Vagina (tissue), 2 donors: ENCODE data around the gene NAGS.

Source experiments
- POLR2AphosphoS5 ChIP-seq, 2 donors: sonication (generic); formaldehyde crosslinking; IDR thresholded peaks; one replicate each; pipeline ENCODE4 v1.9.0; 2017; ENCODE audit warnings: antibody characterized with exemption in 2 of 2, mild to moderate bottlenecking in 2 of 2, low read depth in 1 of 2; ENCODE audit not compliant: insufficient read depth in 1 of 2
- TF ChIP-seq, protein P1 (sequence below), 3 experiments: fragments of 450-650 bp in 2 of 3; fragments of 200-600 bp in 1 of 3; sonication (generic) in 1 of 3; IDR thresholded peaks; one replicate each; pipeline ENCODE4 v1.5.1; 2017 to 2019; ENCODE audit warnings: antibody characterized with exemption in 3 of 3, mild to moderate bottlenecking in 2 of 3, moderate library complexity in 2 of 3

DNA sequence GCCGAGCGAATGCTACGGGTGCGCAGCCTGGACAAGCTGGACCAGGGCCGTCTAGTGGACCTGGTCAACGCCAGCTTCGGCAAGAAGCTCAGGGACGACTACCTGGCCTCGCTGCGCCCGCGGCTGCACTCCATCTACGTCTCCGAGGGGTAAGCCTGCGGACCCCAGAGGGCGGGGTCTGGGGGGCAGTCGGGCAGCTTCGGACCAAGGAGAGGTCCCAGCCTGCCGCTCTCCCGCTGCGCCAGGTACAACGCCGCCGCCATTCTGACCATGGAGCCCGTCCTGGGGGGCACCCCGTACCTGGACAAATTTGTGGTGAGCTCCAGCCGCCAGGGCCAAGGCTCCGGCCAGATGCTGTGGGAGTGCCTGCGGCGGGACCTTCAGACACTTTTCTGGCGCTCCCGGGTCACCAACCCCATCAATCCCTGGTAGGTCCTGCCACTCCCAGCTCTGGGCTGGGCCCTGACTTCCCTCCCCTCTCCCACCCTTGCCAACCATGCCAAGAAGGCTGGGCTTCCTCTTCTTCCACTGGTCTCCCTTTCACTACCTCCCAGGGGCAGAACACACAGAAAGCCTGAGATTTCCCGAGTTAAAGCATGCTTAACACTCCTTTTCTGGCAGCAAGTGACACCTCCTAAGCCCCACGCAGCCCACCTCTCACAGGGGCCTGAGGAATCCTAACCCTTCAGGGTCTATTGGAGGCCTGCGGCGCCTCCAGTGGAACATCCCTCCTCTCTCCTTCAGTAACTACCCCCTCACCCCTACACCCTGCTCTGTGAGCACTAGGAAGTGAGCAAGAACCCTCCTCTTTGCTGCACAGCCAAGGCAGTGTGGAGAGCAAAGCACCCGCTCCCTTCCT is 3.2 kb downstream of the NAGS start:
- no peak for TF ChIP-seq POLR2AphosphoS5 (IDR thresholded peaks at IDR 0.05; ENCODE audit: insufficient read depth in 1 of 2, low read depth in 1 of 2)
- TF ChIP-seq, protein P1, sequence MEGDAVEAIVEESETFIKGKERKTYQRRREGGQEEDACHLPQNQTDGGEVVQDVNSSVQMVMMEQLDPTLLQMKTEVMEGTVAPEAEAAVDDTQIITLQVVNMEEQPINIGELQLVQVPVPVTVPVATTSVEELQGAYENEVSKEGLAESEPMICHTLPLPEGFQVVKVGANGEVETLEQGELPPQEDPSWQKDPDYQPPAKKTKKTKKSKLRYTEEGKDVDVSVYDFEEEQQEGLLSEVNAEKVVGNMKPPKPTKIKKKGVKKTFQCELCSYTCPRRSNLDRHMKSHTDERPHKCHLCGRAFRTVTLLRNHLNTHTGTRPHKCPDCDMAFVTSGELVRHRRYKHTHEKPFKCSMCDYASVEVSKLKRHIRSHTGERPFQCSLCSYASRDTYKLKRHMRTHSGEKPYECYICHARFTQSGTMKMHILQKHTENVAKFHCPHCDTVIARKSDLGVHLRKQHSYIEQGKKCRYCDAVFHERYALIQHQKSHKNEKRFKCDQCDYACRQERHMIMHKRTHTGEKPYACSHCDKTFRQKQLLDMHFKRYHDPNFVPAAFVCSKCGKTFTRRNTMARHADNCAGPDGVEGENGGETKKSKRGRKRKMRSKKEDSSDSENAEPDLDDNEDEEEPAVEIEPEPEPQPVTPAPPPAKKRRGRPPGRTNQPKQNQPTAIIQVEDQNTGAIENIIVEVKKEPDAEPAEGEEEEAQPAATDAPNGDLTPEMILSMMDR (IDR thresholded peaks at IDR 0.05), result no peak
